Measurements from ENCODE around the gene NEK7. TPM values are rescaled to one million over a fixed set of nuclear protein-coding genes. Genes with fewer than 3 reads are reported as not detected.

NEK7 gene
- total and polyA plus RNA-seq, 2 donors (not counting 1 experiment from before 2014, with no cell fraction given): 8.1 to 75.4 TPM

GRCh38 chr1:198206292-198206691 is 49.5 kb downstream of the NEK7 start:
- H3K79me2 ChIP-seq (ENCODE audit: control insufficient read depth, insufficient read depth, low read length): peaks cover 68% of the 10 kb centered on the region
- H3K4me3 Mint-ChIP-seq: no peak overlapping the region
- no peak overlapping the region for H2AFZ ChIP-seq (ENCODE audit: insufficient read depth, low read depth, low read length, poor library complexity, severe bottlenecking)
- H3K4me1 Mint-ChIP-seq: peaks cover 44% of the 10 kb centered on the region
- ChIA-PET CTCF (interaction anchor here (0.7 to 1.0 kb wide), 2 partner anchors 56 to 152 kb away, joined by 3 read pairs; no protein-coding TSS in a partner anchor), POLR2A (no interaction called here)
- DNase-seq (no peak), ATAC-seq (ENCODE audit: low read depth) (no peak)
- WGBS (ENCODE audit: insufficient coverage): 50% methylated on average over 1 of the region's 3 CpGs
- H3K4me1 ChIP-seq (ENCODE audit: control insufficient read depth in 2 of 2, insufficient read depth in 2 of 2, low read length in 2 of 2): peaks cover 0 to 14% of the 10 kb centered on the region in 2 donors
- TF ChIP-seq CTCF (IDR thresholded peaks at IDR 0.05) (peak; percentile 10), EZH2 (IDR thresholded peaks at IDR 0.05; ENCODE audit: borderline replicate concordance, insufficient read depth, low read depth, low read length, poor library complexity, severe bottlenecking) (no peak)
- no peak overlapping the region for H3K27ac Mint-ChIP-seq
- no peaks in the 10 kb centered on the region for H3K27me3 Mint-ChIP-seq
- H3K36me3 ChIP-seq (replicated peaks in 1 of 2; ENCODE audit: control extremely low read depth in 1 of 2, control insufficient read depth in 1 of 2, extremely low read depth in 1 of 2, insufficient read depth in 2 of 2, low read length in 1 of 2): no peaks in the 10 kb centered on the region
- no peak overlapping the region for H3K27ac ChIP-seq (ENCODE audit: low read length in 2 of 2)
- intact Hi-C loops (cut with micrococcal nuclease): loop anchor here (5.0 to 10.0 kb wide), 2 partner anchors 34 to 51 kb away; partner anchors contain the start of gene NEK7
- H3K9ac ChIP-seq (ENCODE audit: low read length): no peak overlapping the region
- peaks cover 63% of the 10 kb centered on the region for H4K20me1 ChIP-seq (ENCODE audit: control insufficient read depth, insufficient read depth, low read length, poor library complexity, severe bottlenecking)
- no peaks in the 10 kb centered on the region for H3K9me3 Mint-ChIP-seq (ENCODE audit: insufficient read depth)
- H3K4me2 ChIP-seq (replicated peaks; ENCODE audit: low read depth, low read length, poor library complexity, severe bottlenecking): no peak overlapping the region
- H3K4me3 ChIP-seq (ENCODE audit: control extremely low read depth in 1 of 5, extremely low read depth in 1 of 5, insufficient read depth in 1 of 5, low read depth in 2 of 5, low read length in 4 of 5): no peak overlapping the region
- no peaks in the 10 kb centered on the region for H3K9me3 ChIP-seq (ENCODE audit: control extremely low read depth in 1 of 3, control insufficient read depth in 2 of 3, insufficient read depth in 1 of 3, low read length in 2 of 3)
- H3K27me3 ChIP-seq (replicated peaks in 1 of 4; ENCODE audit: control extremely low read depth in 1 of 4, control insufficient read depth in 3 of 4, insufficient read depth in 4 of 4, low read length in 3 of 4): no peaks in the 10 kb centered on the region

GRCh38 chr1:198211696-198212095 is 54.9 kb downstream of the NEK7 start:
- intact Hi-C loops (cut with micrococcal nuclease): no loop called here
- 97% methylated on average over 11 of the region's 11 CpGs for WGBS (ENCODE audit: insufficient coverage)
- no peak overlapping the region for H3K27ac Mint-ChIP-seq
- no peak overlapping the region for H3K4me2 ChIP-seq (replicated peaks; ENCODE audit: low read depth, low read length, poor library complexity, severe bottlenecking)
- ChIA-PET CTCF (no interaction called here), POLR2A (no interaction called here)
- no peak overlapping the region for H3K4me3 ChIP-seq (ENCODE audit: control extremely low read depth in 1 of 5, extremely low read depth in 1 of 5, insufficient read depth in 1 of 5, low read depth in 2 of 5, low read length in 4 of 5)
- peaks cover 0 to 10% of the 10 kb centered on the region in 2 experiments for H3K36me3 ChIP-seq (replicated peaks in 1 of 2; ENCODE audit: control extremely low read depth in 1 of 2, control insufficient read depth in 1 of 2, extremely low read depth in 1 of 2, insufficient read depth in 2 of 2, low read length in 1 of 2)
- DNase-seq (no peak), ATAC-seq (ENCODE audit: low read depth) (no peak)
- H3K4me1 Mint-ChIP-seq: peaks cover 10% of the 10 kb centered on the region
- no peak overlapping the region for H3K4me3 Mint-ChIP-seq
- no peak overlapping the region for H3K9ac ChIP-seq (ENCODE audit: low read length)
- H3K27ac ChIP-seq (ENCODE audit: low read length in 2 of 2): no peak overlapping the region
- TF ChIP-seq CTCF (IDR thresholded peaks at IDR 0.05) (no peak), EZH2 (IDR thresholded peaks at IDR 0.05; ENCODE audit: borderline replicate concordance, insufficient read depth, low read depth, low read length, poor library complexity, severe bottlenecking) (no peak)
- no peaks in the 10 kb centered on the region for H3K27me3 ChIP-seq (replicated peaks in 1 of 4; ENCODE audit: control extremely low read depth in 1 of 4, control insufficient read depth in 3 of 4, insufficient read depth in 4 of 4, low read length in 3 of 4)
- peaks cover 5% of the 10 kb centered on the region for H3K9me3 Mint-ChIP-seq (ENCODE audit: insufficient read depth)
- H2AFZ ChIP-seq (ENCODE audit: insufficient read depth, low read depth, low read length, poor library complexity, severe bottlenecking): no peak overlapping the region
- no peaks in the 10 kb centered on the region for H3K27me3 Mint-ChIP-seq
- H3K79me2 ChIP-seq (ENCODE audit: control insufficient read depth, insufficient read depth, low read length): peaks cover 61% of the 10 kb centered on the region
- H3K4me1 ChIP-seq (ENCODE audit: control insufficient read depth in 2 of 2, insufficient read depth in 2 of 2, low read length in 2 of 2): no peaks in the 10 kb centered on the region
- H3K9me3 ChIP-seq (ENCODE audit: control extremely low read depth in 1 of 3, control insufficient read depth in 2 of 3, insufficient read depth in 1 of 3, low read length in 2 of 3): peaks cover 3 to 21% (median 19%) of the 10 kb centered on the region in 3 donors
- peaks cover 49% of the 10 kb centered on the region for H4K20me1 ChIP-seq (ENCODE audit: control insufficient read depth, insufficient read depth, low read length, poor library complexity, severe bottlenecking)

Data from B cell (primary cell).